HG03159 (cell line): ENCODE measurements around the gene SPECC1.
"Not testable (repeated sequence)": the region's sequence is repeated elsewhere in the genome, so short reads cannot be mapped to it uniquely, and the experiment has no call there.

Experiments
- ATAC-seq: cut with Tn5 transposase; IDR thresholded peaks from one replicate; pipeline ENCODE4 v1.9.1; 2021; ENCODE audit warnings: mild to moderate bottlenecking, moderate library complexity; ENCODE audit not compliant: unreplicated experiment

Gene SPECC1

GRCh38 chr17:20066253-20066652 is 57.1 kb downstream of the SPECC1 start:
- no peak for ATAC-seq

- no peak for ATAC-seq
Measured at GRCh38 chr17:20067711-20068110, 58.6 kb downstream of the SPECC1 start.

- ATAC-seq = no peak
Measured at GRCh38 chr17:20068445-20068844, 59.3 kb downstream of the SPECC1 start.

- ATAC-seq = no peak
Measured at GRCh38 chr17:20071824-20072691, 62.9 kb downstream of the SPECC1 start.

- ATAC-seq = no peak
Measured at GRCh38 chr17:20072692-20072992, 63.5 kb downstream of the SPECC1 start.

GRCh38 chr17:20073055-20073979 is 64.2 kb downstream of the SPECC1 start:
- peak; percentile 43 for ATAC-seq

- no peak for ATAC-seq
Measured at GRCh38 chr17:20074001-20074400, 64.8 kb downstream of the SPECC1 start.

- ATAC-seq = no peak
Measured at GRCh38 chr17:20074489-20074888, 65.3 kb downstream of the SPECC1 start.

- not testable (repeated sequence) for ATAC-seq
Measured at GRCh38 chr17:20076137-20076536, 67.0 kb downstream of the SPECC1 start.

- no peak for ATAC-seq
Measured at GRCh38 chr17:20077978-20078685, 69.0 kb downstream of the SPECC1 start.

- ATAC-seq = no peak
Measured at GRCh38 chr17:20080513-20080912, 71.4 kb downstream of the SPECC1 start.

GRCh38 chr17:20083156-20083859 is 74.1 kb downstream of the SPECC1 start:
- ATAC-seq = no peak

GRCh38 chr17:20084621-20085282 is 75.6 kb downstream of the SPECC1 start:
- no peak for ATAC-seq

GRCh38 chr17:20085283-20085845 is 76.2 kb downstream of the SPECC1 start:
- no peak for ATAC-seq

- no peak for ATAC-seq
Measured at GRCh38 chr17:20086416-20087076, 77.4 kb downstream of the SPECC1 start.

- ATAC-seq = no peak
Measured at GRCh38 chr17:20087538-20088250, 78.5 kb downstream of the SPECC1 start.

- ATAC-seq = no peak
Measured at GRCh38 chr17:20089756-20090547, 80.8 kb downstream of the SPECC1 start.
